ENCODE measurements around the gene SERTAD3.

The SERTAD3 gene

DNA sequence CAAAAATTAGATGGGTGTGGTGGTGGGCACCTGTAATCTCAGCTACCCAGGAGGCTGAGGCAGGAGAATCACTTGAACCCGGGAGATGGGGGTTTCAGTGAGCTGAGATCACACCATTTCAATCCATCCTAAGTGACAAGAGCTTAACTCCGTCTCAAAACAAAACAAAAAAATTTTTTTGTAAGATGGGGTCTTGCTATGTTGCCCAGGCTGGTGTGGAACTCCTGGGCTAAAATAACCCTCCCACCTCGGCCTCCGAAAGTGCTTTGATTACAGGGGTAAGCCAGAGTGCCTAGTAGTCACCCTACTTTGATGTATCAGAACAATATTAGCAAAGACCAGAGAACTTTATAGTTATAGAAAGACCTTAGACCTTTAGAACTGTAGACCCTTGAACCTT is 30.6 kb upstream of the SERTAD3 start:
- no peak overlapping the region for H3K27ac Mint-ChIP-seq
- TF ChIP-seq, protein P1, sequence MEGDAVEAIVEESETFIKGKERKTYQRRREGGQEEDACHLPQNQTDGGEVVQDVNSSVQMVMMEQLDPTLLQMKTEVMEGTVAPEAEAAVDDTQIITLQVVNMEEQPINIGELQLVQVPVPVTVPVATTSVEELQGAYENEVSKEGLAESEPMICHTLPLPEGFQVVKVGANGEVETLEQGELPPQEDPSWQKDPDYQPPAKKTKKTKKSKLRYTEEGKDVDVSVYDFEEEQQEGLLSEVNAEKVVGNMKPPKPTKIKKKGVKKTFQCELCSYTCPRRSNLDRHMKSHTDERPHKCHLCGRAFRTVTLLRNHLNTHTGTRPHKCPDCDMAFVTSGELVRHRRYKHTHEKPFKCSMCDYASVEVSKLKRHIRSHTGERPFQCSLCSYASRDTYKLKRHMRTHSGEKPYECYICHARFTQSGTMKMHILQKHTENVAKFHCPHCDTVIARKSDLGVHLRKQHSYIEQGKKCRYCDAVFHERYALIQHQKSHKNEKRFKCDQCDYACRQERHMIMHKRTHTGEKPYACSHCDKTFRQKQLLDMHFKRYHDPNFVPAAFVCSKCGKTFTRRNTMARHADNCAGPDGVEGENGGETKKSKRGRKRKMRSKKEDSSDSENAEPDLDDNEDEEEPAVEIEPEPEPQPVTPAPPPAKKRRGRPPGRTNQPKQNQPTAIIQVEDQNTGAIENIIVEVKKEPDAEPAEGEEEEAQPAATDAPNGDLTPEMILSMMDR (IDR thresholded peaks at IDR 0.05; ENCODE audit: unreplicated experiment in 3 of 3): no peak
- H3K9me3 Mint-ChIP-seq: no peaks in the 10 kb centered on the region

GRCh38 chr19:40472516-40472915 is 28.4 kb upstream of the SERTAD3 start:
- Mint-ChIP-seq H3K4me1 (no peaks in the 10 kb centered on the region), H3K4me3 (no peak overlapping the region), H3K9me3 (no peaks in the 10 kb centered on the region), H3K27me3 (ENCODE audit: low read depth) (peaks cover 16% of the 10 kb centered on the region), H3K36me3 (ENCODE audit: low read depth) (no peaks in the 10 kb centered on the region), H3K27ac (no peak overlapping the region)
- TF ChIP-seq, protein P1 (IDR thresholded peaks at IDR 0.05; ENCODE audit: unreplicated experiment in 3 of 3): no peak

More for the DNA sequence above, 30.6 kb upstream of the SERTAD3 start:
- H3K4me3 Mint-ChIP-seq: no peak overlapping the region
- H3K4me1 Mint-ChIP-seq: no peaks in the 10 kb centered on the region
- H3K27me3 Mint-ChIP-seq (ENCODE audit: low read depth): peaks cover 9% of the 10 kb centered on the region
- no peaks in the 10 kb centered on the region for H3K36me3 Mint-ChIP-seq (ENCODE audit: low read depth)

DNA sequence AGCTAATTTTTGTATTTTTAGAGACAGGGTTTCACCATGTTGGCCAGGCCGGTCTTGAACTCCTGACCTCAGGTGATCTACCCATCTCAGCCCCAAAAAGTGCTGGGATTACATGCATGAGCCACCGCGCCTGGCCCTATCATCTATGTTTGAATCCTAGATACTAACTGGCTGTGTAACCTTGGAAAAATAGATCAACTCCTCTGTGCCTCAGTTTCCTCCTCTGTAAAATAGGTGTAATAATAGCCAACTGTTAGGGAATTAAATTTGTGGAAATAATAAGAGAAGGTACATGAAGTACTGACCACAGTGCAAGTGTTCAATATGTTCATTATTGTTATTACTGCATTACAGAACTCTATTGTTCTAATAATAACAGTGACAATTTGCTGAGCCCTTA is 27.0 kb upstream of the SERTAD3 start:
- no peak overlapping the region for H3K27ac Mint-ChIP-seq
- H3K4me3 Mint-ChIP-seq: peak overlapping the region in 1 of 3 experiments; percentile 24
- TF ChIP-seq, protein P1 (IDR thresholded peaks at IDR 0.05; ENCODE audit: unreplicated experiment in 3 of 3): no peak
- H3K9me3 Mint-ChIP-seq: no peaks in the 10 kb centered on the region
- no peaks in the 10 kb centered on the region for H3K36me3 Mint-ChIP-seq (ENCODE audit: low read depth)
- peaks cover 23% of the 10 kb centered on the region for H3K27me3 Mint-ChIP-seq (ENCODE audit: low read depth)
- peaks cover 6% of the 10 kb centered on the region for H3K4me1 Mint-ChIP-seq

DNA sequence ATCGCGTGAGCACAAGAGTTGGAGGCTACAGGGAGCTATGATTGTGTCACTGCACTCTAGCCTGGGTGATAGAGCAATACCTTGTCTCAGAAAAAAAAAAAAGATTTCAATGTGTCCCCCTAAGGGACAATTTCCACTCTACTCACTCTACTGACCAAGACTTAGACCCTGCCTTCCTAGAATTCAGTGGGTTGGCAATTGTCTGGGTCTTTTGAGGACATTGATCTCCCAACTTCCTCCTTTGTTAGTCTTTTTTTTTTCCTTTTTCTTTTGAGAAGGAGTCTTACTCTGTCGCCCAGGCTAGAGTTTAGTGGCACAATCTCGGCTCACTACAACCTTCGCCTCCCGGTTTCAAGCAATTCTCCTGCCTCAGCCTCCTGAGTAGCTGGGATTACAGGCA is 24.9 kb upstream of the SERTAD3 start:
- no peaks in the 10 kb centered on the region for H3K36me3 Mint-ChIP-seq (ENCODE audit: low read depth)
- peaks cover 30% of the 10 kb centered on the region for H3K27me3 Mint-ChIP-seq (ENCODE audit: low read depth)
- no peak overlapping the region for H3K27ac Mint-ChIP-seq
- H3K4me1 Mint-ChIP-seq: peaks cover 19% of the 10 kb centered on the region
- TF ChIP-seq, protein P1 (IDR thresholded peaks at IDR 0.05; ENCODE audit: unreplicated experiment in 3 of 3): no peak
- H3K4me3 Mint-ChIP-seq: peak overlapping the region in 2 of 3 experiments; percentile 63 to 69
- no peaks in the 10 kb centered on the region for H3K9me3 Mint-ChIP-seq

DNA sequence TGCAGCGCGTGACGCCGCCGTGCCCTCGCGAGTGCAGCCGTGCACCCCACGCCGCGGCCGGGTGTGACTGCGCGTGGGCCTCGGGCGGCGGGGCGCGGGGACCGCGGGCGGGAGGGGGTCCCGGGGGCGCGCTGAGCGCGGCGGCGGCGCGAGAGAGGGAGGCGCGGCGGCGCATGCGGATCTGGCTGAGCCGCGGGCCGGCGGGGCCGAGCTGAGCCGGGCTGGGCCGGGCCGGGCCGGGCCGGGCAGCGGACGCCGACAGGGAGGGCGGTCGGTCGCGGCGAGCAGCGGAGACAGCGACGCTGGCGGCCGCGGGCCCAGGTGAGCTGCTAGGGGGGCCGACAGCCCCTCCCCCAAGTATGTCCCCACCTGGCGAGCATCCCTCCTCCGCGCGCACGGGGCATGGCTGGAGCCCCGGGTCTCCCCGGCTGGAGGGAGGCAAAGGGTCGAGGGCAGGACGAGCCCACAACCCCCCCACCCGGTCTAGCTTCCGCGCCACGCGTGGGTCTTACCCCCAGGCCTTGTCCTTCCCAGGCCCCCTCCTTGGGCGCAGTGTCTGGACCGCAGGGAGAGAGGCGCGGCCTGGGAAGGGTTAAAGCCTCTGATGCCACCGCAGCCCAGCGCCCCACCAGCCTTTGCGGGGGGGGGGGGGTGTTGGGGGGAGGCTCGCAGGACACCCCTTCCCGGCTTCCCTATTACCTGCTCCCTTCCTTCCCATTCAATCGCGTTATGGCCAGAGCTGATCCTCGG is 23.0 kb upstream of the SERTAD3 start, which contains the start of gene SPTBN4:
TSS of gene SPTBN4 (plus strand) at position 17 of the 750 bp plus-strand sequence. CDS start 5,621 bp downstream, outside the sequence.
- Mint-ChIP-seq H3K36me3 (ENCODE audit: low read depth) (no peaks in the 10 kb centered on the region), H3K4me3 (peak within 1 kb of the TSS; percentile 79 to 90 (median 85)), H3K27ac (peak within 1 kb of the TSS in 1 of 3 experiments; percentile 13), H3K4me1 (peaks cover 19% of the 10 kb centered on the region), H3K9me3 (no peaks in the 10 kb centered on the region), H3K27me3 (ENCODE audit: low read depth) (peaks cover 30% of the 10 kb centered on the region)
- TF ChIP-seq, protein P1 (IDR thresholded peaks at IDR 0.05; ENCODE audit: unreplicated experiment in 3 of 3): no peak
